Stimulated activated CD4-positive, alpha-beta T cell treated with anti-CD3 and anti-CD28 coated beads, Interleukin-1b, Interleukin-23, amount 100 ng/mL, for 48 hours (primary cell): Measurements from ENCODE around the gene GPR35.
"Not testable (repeated sequence)": the region's sequence is repeated elsewhere in the genome, so short reads cannot be mapped to it uniquely, and the experiment has no call there.

ENCODE experiments used
- DNase-seq: peaks from one replicate; pipeline ENCODE4 v3.0.0-alpha.2; 2020

GPR35 gene

GRCh38 chr2:240640939-240641338 lies 15.7 kb downstream of the GPR35 start:
- no peak for DNase-seq

GRCh38 chr2:240642061-240642805 lies 17.0 kb downstream of the GPR35 start:
- no peak for DNase-seq

DNA sequence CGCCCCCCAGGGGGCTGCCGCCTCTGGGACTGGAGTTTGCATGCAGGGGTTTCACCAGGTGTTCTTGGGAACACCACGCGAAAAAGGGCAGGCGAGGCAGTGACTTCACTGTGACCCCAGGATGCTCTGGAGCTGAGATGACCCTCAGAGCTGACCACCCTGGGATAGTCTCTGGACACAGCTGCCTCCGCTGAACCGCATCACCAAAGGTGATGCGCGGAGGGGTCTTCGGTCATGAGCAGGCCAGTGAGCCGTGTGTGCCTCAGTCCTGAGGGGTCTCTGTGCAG lies 17.5 kb downstream of the GPR35 start:
- DNase-seq, result no peak

- no peak for DNase-seq
These were observed 18.0 kb downstream of the GPR35 start for GRCh38 chr2:240643093-240643810.

- no peak for DNase-seq
These were observed 18.5 kb downstream of the GPR35 start for GRCh38 chr2:240643811-240644150.

- no peak for DNase-seq
These were observed 18.9 kb downstream of the GPR35 start for GRCh38 chr2:240644171-240644651.

DNA sequence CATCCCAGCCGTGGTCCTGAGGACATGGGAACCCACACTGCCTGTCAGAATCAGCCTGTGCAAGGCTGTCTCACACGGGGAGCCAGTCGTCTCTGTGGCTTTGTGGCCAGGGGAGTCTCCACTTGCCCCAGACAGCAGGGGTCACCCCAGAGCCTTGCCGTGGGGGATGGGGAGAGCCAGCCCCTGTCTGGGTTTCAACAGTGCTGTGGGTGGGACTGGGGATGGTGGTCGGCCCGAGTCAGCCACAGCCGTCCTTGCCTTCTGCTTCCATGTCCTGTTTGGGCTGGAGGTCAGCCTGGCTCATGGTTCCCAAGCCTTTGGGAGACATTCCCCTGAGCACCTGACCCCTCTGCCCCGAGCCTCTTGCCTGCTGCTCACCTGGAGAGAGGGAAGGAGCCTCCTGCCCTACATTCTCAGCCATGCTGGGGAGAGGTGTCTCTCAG lies 19.6 kb downstream of the GPR35 start:
- DNase-seq, result no peak

DNA sequence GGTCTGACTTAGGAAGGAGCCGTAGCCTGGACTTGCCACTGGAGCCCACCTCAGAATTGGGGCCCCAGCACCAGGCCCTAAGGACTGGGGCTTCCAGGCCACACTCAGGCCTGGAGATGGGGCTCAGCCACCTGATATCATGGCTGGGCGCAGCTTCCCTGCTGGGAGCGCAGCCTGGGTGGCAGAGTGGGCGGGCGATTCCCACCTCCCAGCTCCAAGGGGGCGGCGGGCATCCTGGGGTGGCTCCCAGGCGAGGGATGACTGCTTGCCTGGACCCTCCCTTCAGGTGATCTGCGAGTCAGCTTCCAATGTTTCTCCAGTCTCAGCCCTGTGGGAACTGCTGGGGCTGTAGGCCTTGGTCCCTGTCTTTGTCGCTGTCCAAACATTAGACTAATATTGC lies 20.1 kb downstream of the GPR35 start:
- no peak for DNase-seq

DNA sequence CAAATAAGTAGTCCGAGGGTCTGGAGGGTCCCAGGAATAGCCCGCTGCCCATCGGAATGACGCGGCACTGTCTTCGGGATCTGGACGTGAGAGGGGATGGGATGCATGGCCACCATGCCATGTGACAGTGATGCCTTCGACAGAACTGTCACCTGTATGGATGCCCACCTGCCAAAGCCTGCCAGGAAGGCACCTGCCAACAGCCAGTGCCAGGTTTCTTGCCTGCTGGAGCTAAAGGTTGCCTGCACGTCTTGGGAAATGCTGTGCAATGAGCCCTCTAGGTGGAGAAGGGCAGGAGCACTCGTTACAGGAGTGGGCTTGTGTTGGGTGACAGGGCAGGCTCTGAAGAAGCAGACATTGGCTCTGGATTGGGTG lies 20.5 kb downstream of the GPR35 start:
- no peak for DNase-seq

- DNase-seq, result no peak
These were observed 21.1 kb downstream of the GPR35 start for GRCh38 chr2:240646176-240646899.

DNA sequence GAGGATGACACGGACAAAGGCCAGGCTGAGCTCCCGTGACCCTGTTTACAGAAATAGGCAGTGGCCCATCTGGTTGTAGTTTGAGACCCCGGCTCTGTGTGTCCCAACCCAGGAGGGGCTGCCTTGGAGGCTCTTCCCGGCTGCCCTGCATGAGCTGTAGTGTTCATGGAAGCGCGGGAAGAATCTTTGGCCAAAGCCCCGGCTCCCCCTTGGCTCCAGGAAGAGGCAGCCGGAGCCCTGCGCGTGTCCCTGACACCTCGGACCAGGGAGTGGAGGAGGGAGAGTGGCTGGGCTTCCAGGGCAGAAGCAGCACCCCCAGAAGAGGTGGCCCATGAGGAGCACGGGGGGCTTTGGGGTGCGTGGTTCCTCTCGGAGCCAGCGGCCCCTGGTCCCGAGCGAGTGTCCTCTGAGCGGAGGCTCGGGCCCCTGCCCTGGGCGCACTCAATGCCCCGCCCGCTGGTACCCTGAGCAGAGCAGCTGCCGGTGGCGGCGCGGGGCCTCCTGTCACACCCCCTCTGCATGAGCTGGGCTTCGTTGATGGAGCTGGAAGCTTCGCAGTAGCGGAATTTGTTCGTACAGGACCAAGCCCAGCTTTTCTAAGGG lies 21.7 kb downstream of the GPR35 start:
- DNase-seq, result no peak

DNA sequence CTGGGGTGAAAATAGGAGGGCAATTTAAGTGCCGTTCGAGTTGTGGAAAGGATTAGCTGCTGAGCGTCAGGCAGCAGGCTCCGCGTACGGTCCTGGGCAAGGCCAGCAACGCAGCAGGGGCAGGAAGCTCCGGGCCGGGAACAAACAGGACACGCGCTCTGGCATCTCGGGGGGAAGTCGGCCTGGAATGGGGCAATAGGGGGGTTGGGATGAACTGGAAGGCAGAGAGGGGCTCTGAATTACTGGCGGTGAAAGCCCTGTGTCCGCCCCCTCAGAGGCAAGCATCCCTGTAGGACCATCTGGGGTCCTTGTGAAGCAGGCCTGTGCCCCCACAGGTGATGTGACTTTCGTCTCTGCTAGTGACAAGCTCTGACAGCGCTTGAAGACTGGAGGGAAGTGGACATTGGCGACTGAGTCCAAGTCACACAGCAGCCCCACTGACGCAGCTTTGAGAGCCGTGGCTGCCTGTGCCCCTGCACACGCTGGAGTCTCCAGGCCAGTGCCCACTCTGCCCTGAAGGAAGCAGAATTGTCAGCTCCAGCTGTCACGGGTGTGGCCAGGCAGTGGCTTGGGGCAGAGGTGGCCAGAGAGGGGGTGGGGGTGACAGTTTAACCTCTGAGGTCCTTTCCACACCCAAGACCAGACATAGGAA lies 22.3 kb downstream of the GPR35 start:
- no peak for DNase-seq

DNA sequence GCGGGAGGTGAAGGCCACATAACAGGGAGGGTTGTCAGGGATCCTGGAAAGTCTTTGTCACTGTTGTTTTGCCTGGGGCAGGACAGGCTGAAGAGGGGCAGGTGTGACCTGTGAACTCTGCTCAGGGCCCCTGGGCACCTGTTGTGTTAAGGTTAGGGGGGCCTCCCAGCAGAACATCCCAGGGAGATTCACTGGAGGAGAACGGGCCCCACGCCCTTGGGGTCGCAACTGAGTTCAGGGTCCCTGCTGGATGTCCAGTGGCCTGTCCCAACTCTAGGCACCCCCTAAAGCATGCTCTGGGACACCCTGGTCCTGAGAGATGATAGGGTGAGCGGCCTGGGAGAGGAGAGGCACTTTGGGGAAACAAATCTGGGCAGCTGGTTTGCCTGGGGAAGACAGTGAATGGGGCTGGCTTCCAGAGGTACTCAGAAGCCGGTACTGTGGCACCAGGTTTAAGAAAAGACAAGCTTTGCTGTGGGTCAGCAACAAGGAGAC lies 22.9 kb downstream of the GPR35 start:
- no peak for DNase-seq

- DNase-seq, result no peak
These were observed 23.5 kb downstream of the GPR35 start for GRCh38 chr2:240648650-240649275.

- no peak for DNase-seq
These were observed 24.1 kb downstream of the GPR35 start for GRCh38 chr2:240649331-240649730.

DNA sequence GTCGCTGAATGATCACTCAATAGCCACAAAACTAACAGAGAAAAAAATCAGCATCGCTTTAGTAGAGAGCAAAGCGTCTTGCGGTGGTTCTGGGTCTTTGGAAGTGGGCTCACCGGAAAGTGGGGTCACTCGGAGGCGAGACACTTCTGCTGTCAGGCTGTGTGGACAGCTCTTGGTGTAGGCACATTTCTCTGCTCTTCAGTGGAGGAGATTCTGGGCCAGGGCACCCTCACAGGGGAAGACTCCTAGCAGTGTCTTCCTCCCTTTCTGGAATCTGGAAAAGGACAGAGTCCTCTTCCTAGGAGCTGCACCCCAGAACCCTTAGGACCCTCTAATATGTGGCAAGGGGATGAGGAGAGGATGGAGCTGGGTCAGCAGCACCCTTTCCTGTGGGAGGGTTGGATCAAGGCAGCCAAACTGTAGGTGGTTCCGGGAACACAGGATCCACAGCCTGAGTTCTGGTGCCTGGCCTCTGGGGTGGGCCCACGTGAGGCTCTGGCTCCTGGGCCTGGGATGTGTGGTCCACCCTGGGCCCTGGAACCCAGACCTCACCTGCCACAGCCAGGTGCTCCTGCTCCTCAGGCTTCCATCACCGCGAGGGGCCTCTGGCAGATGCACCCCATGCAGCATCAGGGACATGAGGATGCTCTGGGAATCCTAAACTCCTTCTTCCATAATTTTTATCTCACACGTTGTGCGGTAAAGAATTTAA lies 25.1 kb downstream of the GPR35 start:
- DNase-seq, result no peak

GRCh38 chr2:240651185-240651584 lies 25.9 kb downstream of the GPR35 start:
- no peak for DNase-seq

DNA sequence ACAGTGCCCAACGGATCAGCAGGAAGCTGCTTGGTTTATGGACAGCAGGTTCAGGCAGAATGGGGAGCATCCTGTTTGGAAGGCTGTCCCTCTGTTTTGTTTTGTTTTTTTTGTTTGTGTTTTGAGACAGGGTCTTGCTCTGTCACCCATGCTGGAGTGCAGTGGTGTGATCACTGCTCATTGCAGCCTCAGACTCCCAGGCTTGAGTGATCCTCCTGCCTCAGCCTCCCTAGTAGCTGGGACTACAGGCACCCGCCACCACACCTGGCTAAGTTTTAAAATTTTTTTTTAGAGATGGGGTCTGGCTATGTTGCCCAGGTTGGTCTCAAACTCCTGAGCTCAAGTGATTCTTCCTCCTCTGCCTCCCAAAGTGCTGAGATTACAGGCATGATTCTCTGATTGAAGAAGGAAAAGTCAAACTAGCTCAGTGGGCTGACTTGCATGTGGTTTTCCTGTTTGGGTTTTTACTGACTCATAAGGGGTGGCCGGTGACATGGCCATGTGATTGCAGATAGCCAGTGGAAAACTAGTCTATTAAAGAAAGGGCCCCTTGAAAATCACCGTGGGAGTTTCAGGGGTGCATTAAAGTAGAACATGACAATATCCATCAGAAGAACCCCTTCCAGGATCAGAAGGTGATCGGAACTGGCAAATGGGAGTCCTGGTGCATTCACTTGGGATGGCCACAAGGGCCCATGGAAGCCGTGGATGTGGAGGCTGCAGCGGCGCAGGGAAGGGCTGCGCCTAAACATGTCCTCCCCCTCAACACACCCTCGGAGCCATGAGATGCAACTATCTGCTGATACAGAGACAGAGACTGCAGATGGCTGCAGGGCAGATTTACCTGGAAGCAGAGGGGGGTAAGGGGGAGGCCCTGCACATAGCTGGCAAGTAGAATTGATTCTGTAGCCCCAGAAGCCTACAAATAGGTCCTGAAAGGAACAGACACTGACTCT lies 30.9 kb downstream of the GPR35 start:
- DNase-seq, result no peak

GRCh38 chr2:240659883-240660282 lies 34.6 kb downstream of the GPR35 start:
- DNase-seq, result not testable (repeated sequence)

- DNase-seq, result no peak
These were observed 37.4 kb downstream of the GPR35 start for GRCh38 chr2:240662681-240663080.
